ENCODE data around the gene NSUN3.

Gene NSUN3

DNA sequence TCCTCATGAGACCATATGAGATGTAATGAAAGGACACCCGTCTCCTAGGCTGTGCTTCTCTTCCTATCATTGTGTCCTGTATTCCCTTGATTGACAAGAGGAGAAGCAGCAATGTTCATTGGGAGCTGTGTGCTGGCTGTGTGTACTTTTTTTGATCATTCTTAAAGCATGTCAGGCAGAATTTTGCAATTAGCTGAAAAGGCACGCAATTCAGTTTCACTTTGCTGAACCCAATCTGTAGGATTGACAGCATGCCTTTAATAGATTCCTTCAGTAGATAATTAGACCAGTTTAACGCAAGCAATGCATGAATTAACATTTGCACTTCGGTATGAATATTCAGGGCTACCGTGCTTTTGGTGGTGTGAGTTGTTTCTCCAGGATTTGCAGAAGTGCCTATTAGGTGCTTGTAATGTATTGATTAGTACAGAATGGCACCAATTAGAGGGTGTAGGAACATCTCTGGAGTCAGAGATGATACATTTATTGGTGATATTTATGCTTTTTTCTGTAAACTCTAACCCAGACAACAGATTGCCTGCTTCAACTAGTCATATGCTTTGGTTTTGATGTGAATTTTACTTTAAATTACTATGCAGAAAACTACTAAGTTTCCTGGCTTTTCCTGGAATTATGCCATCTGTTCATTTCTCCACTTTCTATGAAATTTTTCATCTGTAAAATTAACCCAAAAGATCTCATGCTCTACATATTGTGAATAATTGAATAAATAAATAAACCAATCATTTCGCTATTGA lies 114.3 kb downstream of the NSUN3 start:
- TF ChIP-seq TOX (CRISPR knock-in tag; IDR thresholded peaks at IDR 0.05; ENCODE audit: borderline replicate concordance) (no peak), ZNF70 (CRISPR knock-in tag; IDR thresholded peaks at IDR 0.05) (no peak), CSDC2 (CRISPR knock-in tag; IDR thresholded peaks at IDR 0.05) (no peak), ZNF565 (CRISPR knock-in tag; conservative IDR thresholded peaks at IDR 0.05; ENCODE audit: low read depth) (no peak), ZC3H10 (CRISPR knock-in tag; IDR thresholded peaks at IDR 0.05) (no peak), OSR1 (CRISPR knock-in tag; IDR thresholded peaks at IDR 0.05) (no peak), PPARA (CRISPR knock-in tag; IDR thresholded peaks at IDR 0.05; ENCODE audit: borderline replicate concordance) (no peak), SNAI2 (CRISPR knock-in tag; IDR thresholded peaks at IDR 0.05) (no peak), ZFP3 (CRISPR knock-in tag; IDR thresholded peaks at IDR 0.05) (no peak), GLIS3 (CRISPR knock-in tag; IDR thresholded peaks at IDR 0.05) (no peak), ISL1 (CRISPR knock-in tag; IDR thresholded peaks at IDR 0.05) (no peak)
- TF ChIP-seq, protein P1, sequence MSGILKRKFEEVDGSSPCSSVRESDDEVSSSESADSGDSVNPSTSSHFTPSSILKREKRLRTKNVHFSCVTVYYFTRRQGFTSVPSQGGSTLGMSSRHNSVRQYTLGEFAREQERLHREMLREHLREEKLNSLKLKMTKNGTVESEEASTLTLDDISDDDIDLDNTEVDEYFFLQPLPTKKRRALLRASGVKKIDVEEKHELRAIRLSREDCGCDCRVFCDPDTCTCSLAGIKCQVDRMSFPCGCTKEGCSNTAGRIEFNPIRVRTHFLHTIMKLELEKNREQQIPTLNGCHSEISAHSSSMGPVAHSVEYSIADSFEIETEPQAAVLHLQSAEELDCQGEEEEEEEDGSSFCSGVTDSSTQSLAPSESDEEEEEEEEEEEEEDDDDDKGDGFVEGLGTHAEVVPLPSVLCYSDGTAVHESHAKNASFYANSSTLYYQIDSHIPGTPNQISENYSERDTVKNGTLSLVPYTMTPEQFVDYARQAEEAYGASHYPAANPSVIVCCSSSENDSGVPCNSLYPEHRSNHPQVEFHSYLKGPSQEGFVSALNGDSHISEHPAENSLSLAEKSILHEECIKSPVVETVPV (CRISPR knock-in tag; IDR thresholded peaks at IDR 0.05): no peak
- TF ChIP-seq, protein P2, sequence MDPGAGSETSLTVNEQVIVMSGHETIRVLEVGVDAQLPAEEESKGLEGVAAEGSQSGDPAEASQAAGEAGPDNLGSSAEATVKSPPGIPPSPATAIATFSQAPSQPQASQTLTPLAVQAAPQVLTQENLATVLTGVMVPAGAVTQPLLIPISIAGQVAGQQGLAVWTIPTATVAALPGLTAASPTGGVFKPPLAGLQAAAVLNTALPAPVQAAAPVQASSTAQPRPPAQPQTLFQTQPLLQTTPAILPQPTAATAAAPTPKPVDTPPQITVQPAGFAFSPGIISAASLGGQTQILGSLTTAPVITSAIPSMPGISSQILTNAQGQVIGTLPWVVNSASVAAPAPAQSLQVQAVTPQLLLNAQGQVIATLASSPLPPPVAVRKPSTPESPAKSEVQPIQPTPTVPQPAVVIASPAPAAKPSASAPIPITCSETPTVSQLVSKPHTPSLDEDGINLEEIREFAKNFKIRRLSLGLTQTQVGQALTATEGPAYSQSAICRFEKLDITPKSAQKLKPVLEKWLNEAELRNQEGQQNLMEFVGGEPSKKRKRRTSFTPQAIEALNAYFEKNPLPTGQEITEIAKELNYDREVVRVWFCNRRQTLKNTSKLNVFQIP (CRISPR knock-in tag; IDR thresholded peaks at IDR 0.05; ENCODE audit: borderline replicate concordance, low read depth): no peak
- no peak for ATAC-seq
